SU-DHL-6 (cell line): Measurements from ENCODE around the gene PARS2.

Source experiments
- EZH2phosphoT487 ChIP-seq: fragments of 200-600 bp; sonication (generic), shearing (Covaris generic); conservative IDR thresholded peaks from 2 replicates; pipeline ENCODE4 v1.6.1; 2018; ENCODE audit warnings: mild to moderate bottlenecking, antibody characterized with exemption, low read length, moderate library complexity, mixed read lengths
- TF ChIP-seq, protein P1 (sequence below): fragments of 200-600 bp; sonication (generic); IDR thresholded peaks from one replicate; pipeline ENCODE4 v1.5.1; 2017; ENCODE audit warnings: antibody characterized with exemption, mild to moderate bottlenecking, low read length, moderate library complexity; ENCODE audit not compliant: insufficient read depth, poor library complexity, severe bottlenecking

- TF ChIP-seq, protein P1, sequence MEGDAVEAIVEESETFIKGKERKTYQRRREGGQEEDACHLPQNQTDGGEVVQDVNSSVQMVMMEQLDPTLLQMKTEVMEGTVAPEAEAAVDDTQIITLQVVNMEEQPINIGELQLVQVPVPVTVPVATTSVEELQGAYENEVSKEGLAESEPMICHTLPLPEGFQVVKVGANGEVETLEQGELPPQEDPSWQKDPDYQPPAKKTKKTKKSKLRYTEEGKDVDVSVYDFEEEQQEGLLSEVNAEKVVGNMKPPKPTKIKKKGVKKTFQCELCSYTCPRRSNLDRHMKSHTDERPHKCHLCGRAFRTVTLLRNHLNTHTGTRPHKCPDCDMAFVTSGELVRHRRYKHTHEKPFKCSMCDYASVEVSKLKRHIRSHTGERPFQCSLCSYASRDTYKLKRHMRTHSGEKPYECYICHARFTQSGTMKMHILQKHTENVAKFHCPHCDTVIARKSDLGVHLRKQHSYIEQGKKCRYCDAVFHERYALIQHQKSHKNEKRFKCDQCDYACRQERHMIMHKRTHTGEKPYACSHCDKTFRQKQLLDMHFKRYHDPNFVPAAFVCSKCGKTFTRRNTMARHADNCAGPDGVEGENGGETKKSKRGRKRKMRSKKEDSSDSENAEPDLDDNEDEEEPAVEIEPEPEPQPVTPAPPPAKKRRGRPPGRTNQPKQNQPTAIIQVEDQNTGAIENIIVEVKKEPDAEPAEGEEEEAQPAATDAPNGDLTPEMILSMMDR = no peak
- TF ChIP-seq EZH2phosphoT487 = no peak
These were observed 31.6 kb upstream of the PARS2 start for GRCh38 chr1:54795841-54796468.
